Heart right ventricle (tissue), 16 donors: ENCODE measurements around the gene TSC22D1. TPM values are rescaled to one million over a fixed set of nuclear protein-coding genes. Genes with fewer than 3 reads are reported as not detected.

ENCODE experiments used
- ATAC-seq, 8 donors: fragments of 200-7000 bp; cut with Tn5 transposase; one replicate each; pipeline ENCODE4 v1.9.1; 2020; ENCODE audit warnings: mild to moderate bottlenecking in 8 of 8, moderate library complexity in 8 of 8, moderate number of reproducible peaks in 1 of 8
- DNase-seq, 2 donors: peaks; one replicate each; pipeline ENCODE4 v3.0.0-alpha.2; 2020
- H3K27ac ChIP-seq, 10 donors: fragments of 200-600 bp; sonication (generic) in 2 of 10; one replicate each; pipeline versions ENCODE4 v1.5.0 to v1.8.0; 2020 to 2022; ENCODE audit warnings: mild to moderate bottlenecking in 3 of 10
- H3K27me3 ChIP-seq, 7 donors: fragments of 200-600 bp; one replicate each; pipeline ENCODE4 v1.8.0; 2021 to 2022; ENCODE audit warnings: mild to moderate bottlenecking in 2 of 7
- H3K36me3 ChIP-seq, 9 donors: fragments of 200-600 bp; sonication (generic) in 1 of 9; one replicate each; pipeline versions ENCODE4 v1.5.0 to v1.8.0; 2020 to 2022; ENCODE audit warnings: mild to moderate bottlenecking in 2 of 9
- H3K4me1 ChIP-seq, 9 donors: fragments of 200-600 bp; sonication (generic) in 1 of 9; one replicate each; pipeline versions ENCODE4 v1.5.0 to v1.8.0; 2020 to 2022; ENCODE audit warnings: mild to moderate bottlenecking in 4 of 9
- H3K4me3 ChIP-seq, 10 donors: fragments of 200-600 bp; sonication (generic) in 2 of 10; one replicate each; pipeline versions ENCODE4 v1.5.0 to v1.8.0; 2020 to 2022; ENCODE audit warnings: mild to moderate bottlenecking in 7 of 10, moderate library complexity in 2 of 10
- H3K9me3 ChIP-seq, 11 donors: fragments of 200-600 bp in 10 of 11; sonication (generic) in 2 of 11; one replicate each; pipeline versions ENCODE4 v1.5.0 to v1.8.0; 2013 to 2022; ENCODE audit warnings: mild to moderate bottlenecking in 2 of 11, control low read depth in 1 of 11, moderate library complexity in 1 of 11
- WGBS, 2 donors: extraction: QIAGEN DNeasy Blood & Tissue Kit; methylation state at CpG; one replicate each; pipeline ENCODE4 v1.1.7; 2013; ENCODE audit warnings: inconsistent platforms in 1 of 2; 5-methylcytosine and 5-hydroxymethylcytosine counted together
- intact Hi-C, 10 donors: fragments of 100-400 bp; cut with DNase I; formaldehyde crosslinking; loops; one replicate each; pipeline versions ENCODE4 v1.11.1 to v1.14.2; 2022
- polyA plus RNA-seq, 2 donors: library from polyadenylated mRNA; stranded (reverse); fragments of 200-250 nt; gene quantifications; one replicate each; pipeline ENCODE4 v1.2.3, GENCODE V29; 2013
- total RNA-seq, 10 donors: library from RNA; stranded (reverse); fragmentation: NEBNext Ultra II Directional in 3 of 10; extraction: Animal tissue kit (Norgen Biotek cat#: 25700) in 3 of 10; gene quantifications; one replicate each; pipeline versions ENCODE4 v1.2.1 to v1.2.4, GENCODE V29; 2021 to 2023
- TF ChIP-seq, protein P1 (sequence below), 9 donors: fragments of 200-600 bp; sonication (generic) in 2 of 9; IDR thresholded peaks; one replicate each; pipeline versions ENCODE4 v1.5.0 to v1.8.0; 2021 to 2022; ENCODE audit warnings: antibody characterized with exemption in 9 of 9, mild to moderate bottlenecking in 5 of 9, moderate library complexity in 1 of 9
- donor health status: Arrhythmogenic right ventricular cardiomyopathy.
- donor health status: ischemic (EF 13 %, LVEDD 7.1; RV severe dilation, severe dysfunction).
- donor health status: healthy with polysubstance abuse.
- donor health status: DM: no; HTN: yes; CAD: no.
- donor health status: DM: no; HTN: no; CAD: no.
- donor health status: ischemic (EF 25% LVEDD 6.9; RV normal size, moderate dysfunction).
- donor health status: ischemic (EF 25% LVEDD 5.7; RV mildly dilated, moderate dysfunction).
- donor health status: healthy.
- donor health status: DM: yes; HTN: yes; CAD: no.
- donor health status: Ischemic cardiomyopathy.
- donor health status: ischemic (EF 35%, LVEDD 5.7; RV mildly dilated, moderate dysfunction).
- donor health status: nonischemic (EF 11% LVEDD 7.7; RV severe dilation, severe dysfunction).
- donor health status: DM: yes; HTN: yes; CAD: no.
- donor health status: PGD.
- donor health status: ischemic (EF 29% LVEDD 5.4; RV normal size, mild dysfunction).
- donor health status: nonischemic (EF 23%, LVEDD 6.1; RV moderate dilation, normal function).

The TSC22D1 gene
- total and polyA plus RNA-seq, 12 donors = 48.5 to 200 (median 113) TPM

DNA sequence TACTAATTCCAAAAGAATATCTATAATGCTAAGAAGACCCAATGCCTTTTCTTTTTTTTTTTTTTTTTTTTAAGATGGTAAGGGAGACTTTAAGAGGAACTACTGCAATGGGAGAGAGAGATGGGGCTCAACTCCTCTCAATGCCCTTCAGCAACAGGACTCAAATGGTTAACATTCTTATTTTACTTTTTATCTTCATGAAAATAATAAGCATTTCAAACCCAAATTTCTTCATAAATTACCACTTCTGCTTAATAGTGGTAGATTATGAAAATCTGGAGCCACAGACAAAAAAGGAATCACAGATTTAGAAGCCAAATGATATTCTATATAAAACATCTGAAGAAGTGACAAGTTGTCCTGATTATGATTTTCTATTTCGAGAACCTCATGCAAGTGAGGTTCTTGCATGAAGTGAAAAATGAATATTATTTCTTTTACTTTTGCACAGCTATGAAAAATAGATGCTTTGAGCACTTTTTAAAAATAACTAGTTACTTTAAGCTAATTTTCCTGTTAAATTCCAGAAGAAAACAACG is 128.3 kb downstream of the TSC22D1 start:
- Histone ChIP-seq H3K9me3 (peaks cover 0 to 7% (median 0%) of the 10 kb centered on the region in 11 donors), H3K36me3 (no peaks in the 10 kb centered on the region), H3K27ac (no peak overlapping the region), H3K27me3 (no peaks in the 10 kb centered on the region), H3K4me1 (peaks cover 0 to 8% (median 0%) of the 10 kb centered on the region in 9 donors), H3K4me3 (no peak overlapping the region)
- 82 to 94% methylated on average over 2 of the region's 2 CpGs for WGBS, 2 donors
- ATAC-seq (no peak), DNase-seq (no peak)
- intact Hi-C loops = no loop called here
- TF ChIP-seq, protein P1, sequence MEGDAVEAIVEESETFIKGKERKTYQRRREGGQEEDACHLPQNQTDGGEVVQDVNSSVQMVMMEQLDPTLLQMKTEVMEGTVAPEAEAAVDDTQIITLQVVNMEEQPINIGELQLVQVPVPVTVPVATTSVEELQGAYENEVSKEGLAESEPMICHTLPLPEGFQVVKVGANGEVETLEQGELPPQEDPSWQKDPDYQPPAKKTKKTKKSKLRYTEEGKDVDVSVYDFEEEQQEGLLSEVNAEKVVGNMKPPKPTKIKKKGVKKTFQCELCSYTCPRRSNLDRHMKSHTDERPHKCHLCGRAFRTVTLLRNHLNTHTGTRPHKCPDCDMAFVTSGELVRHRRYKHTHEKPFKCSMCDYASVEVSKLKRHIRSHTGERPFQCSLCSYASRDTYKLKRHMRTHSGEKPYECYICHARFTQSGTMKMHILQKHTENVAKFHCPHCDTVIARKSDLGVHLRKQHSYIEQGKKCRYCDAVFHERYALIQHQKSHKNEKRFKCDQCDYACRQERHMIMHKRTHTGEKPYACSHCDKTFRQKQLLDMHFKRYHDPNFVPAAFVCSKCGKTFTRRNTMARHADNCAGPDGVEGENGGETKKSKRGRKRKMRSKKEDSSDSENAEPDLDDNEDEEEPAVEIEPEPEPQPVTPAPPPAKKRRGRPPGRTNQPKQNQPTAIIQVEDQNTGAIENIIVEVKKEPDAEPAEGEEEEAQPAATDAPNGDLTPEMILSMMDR (IDR thresholded peaks at IDR 0.05) = no peak

DNA sequence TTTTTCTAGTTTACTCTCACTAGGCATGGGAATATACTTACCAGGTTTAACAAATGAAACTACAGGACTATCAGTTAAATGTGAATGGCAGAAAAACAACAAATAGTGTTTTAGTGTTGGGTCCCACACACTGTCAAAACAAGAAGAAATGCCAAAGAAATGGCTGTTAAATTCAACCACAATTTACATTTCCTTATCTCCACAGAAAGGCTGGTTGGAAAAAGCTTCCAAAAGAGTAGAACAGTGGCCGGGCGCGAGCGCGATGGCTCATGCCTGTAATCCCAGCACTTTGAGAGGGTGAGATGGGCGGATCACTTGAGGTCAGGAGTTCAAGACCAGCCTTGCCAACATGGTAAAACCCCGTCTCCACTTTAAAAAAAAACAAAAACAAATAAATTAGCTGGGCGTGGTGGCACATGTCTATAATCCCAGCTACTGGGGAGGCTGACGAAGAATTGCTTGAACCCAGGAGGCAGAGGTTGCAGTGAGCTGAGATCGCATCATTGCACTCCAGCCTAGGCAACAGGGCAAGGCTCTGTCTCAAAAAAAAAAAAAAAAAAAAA is 136.0 kb downstream of the TSC22D1 start:
- Histone ChIP-seq H3K27ac (no peak overlapping the region), H3K9me3 (no peaks in the 10 kb centered on the region)

DNA sequence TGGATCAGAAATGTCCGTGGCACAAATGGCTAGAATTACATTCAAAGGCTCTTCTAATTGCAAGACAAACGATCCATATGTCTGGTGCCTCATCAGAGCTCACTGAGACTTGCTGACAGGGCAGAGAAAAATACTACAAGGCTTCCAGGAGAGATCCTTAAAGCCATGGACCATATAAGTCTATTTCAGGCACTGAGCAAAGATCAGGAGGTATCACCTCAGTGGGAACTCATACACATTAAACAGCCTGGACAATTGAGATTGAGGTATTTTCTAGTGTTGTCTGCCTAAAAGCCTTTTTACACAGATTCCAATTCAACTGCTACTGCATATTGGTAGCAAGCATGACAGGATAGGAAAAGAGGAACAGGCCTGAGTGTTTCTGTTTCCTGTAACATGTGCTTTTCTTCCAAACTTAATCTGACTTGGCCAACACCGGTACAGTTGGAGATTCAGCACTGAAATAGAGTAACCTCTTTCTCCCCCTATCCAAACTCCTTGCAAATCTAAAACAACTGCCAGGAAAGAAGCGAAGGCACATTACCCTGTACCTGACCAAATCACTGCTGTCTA is 136.6 kb downstream of the TSC22D1 start:
- intact Hi-C loops = loop anchor here (2.0 to 10.0 kb wide), 23 partner anchors 52 to 535 kb away; partner anchors contain the start of gene SERP2 (in 1 of the 10)
- H3K27ac ChIP-seq = peak overlapping the region in 2 of 10 donors; percentile 15 to 53
- ATAC-seq (no peak), DNase-seq (no peak)
- TF ChIP-seq, protein P1 (IDR thresholded peaks at IDR 0.05) = no peak
- no peak overlapping the region for H3K4me3 ChIP-seq
- WGBS, 2 donors = 47 to 53% methylated on average over 4 of the region's 4 CpGs
- H3K36me3 ChIP-seq = peaks cover 0 to 5% (median 1%) of the 10 kb centered on the region in 9 donors
- no peaks in the 10 kb centered on the region for H3K27me3 ChIP-seq
- no peaks in the 10 kb centered on the region for H3K9me3 ChIP-seq
- peaks cover 0 to 38% (median 17%) of the 10 kb centered on the region in 9 donors for H3K4me1 ChIP-seq

More for the DNA sequence above, 136.0 kb downstream of the TSC22D1 start:
- Histone ChIP-seq H3K27me3 (no peaks in the 10 kb centered on the region), H3K36me3 (no peaks in the 10 kb centered on the region), H3K4me3 (no peak overlapping the region), H3K4me1 (peaks cover 0 to 34% (median 14%) of the 10 kb centered on the region in 9 donors)
- TF ChIP-seq, protein P1 (IDR thresholded peaks at IDR 0.05) = no peak
- no peak for ATAC-seq
- WGBS, 2 donors = 92 to 94% methylated on average over 10 of the region's 10 CpGs
- intact Hi-C loops = loop anchor here in 3 of 10 donors (2.0 to 5.0 kb wide), 4 partner anchors 248 to 535 kb away; no protein-coding TSS in a partner anchor
- DNase-seq = no peak

DNA sequence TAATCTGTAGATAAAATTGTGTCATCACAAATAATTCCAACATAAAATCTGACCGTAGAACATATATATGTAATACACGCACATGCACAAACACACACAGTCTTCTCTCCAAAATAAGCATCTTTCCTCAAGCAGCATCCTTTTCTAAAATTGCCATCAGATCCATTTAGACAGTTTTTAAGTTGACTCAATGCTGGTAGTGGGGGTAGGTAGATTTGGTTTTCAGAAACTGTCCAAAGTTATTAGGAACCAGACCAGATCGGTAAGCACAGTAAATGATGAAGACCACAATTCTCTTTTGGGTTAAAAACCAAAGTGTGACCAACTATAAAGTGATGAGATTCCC is 137.9 kb downstream of the TSC22D1 start:
- intact Hi-C loops = loop anchor here (1.0 to 10.0 kb wide), 23 partner anchors 51 to 533 kb away; partner anchors contain the start of gene SERP2 (in 1 of the 10)
- Histone ChIP-seq H3K9me3 (no peaks in the 10 kb centered on the region), H3K27ac (no peak overlapping the region), H3K27me3 (no peaks in the 10 kb centered on the region), H3K36me3 (peaks cover 0 to 19% (median 15%) of the 10 kb centered on the region in 9 donors), H3K4me1 (peaks cover 0 to 42% (median 31%) of the 10 kb centered on the region in 9 donors), H3K4me3 (peak overlapping the region in 1 of 10 donors; percentile 90)
- TF ChIP-seq, protein P1 (IDR thresholded peaks at IDR 0.05) = peak in 2 of 9 donors; percentile 2 to 4
- DNase-seq = no peak
- whole genome bisulfite sequencing, 2 donors = 11 to 16% methylated on average over 3 of the region's 3 CpGs
- no peak for ATAC-seq
